Erythroblast (primary cell): ENCODE results near the gene CDKN1A.
"Not testable (repeated sequence)": the region's sequence is repeated elsewhere in the genome, so short reads cannot be mapped to it uniquely, and the experiment has no call there.

Experiments
- DNase-seq, 2 experiments: peaks; one replicate each; lab custom pipeline; 2025; lab: John Stamatoyannopoulos, UW
- GATA1 ChIP-seq: IDR thresholded peaks from 2 replicates; pipeline ENCODE4 v1.6.1; 2011; ENCODE audit warnings: low read depth, mild to moderate bottlenecking, control low read depth, low read length, moderate library complexity
- POLR2A ChIP-seq: IDR thresholded peaks from 2 replicates; pipeline ENCODE4 v1.6.1; 2011; ENCODE audit warnings: mild to moderate bottlenecking, low read length

Gene CDKN1A

DNA sequence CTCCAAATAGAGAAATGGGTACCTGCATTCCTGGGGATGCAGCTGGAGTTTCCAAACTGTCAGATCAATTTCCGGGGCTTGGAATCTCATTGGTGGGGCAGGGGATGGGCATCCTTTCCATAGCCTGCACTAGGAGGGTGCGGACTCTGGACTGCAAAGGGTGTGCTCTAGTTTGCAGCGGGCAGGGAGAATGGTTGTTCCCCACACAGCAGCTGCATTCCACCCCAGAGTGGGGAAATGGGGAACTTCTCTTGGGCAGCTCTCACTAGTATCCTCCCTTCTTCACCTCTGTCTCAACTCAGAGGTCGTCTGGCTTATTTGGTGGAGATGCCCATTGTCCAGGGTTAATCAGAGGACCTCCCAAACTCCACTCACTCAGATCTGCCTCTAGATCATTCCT, 34.5 kb upstream of the CDKN1A start:
- TF ChIP-seq POLR2A = no peak
- TF ChIP-seq GATA1 = no peak
- DNase-seq = no peak

GRCh38 chr6:36649086-36649485, 29.4 kb upstream of the CDKN1A start:
- TF ChIP-seq POLR2A (no peak), GATA1 (no peak)
- no peak for DNase-seq

DNA sequence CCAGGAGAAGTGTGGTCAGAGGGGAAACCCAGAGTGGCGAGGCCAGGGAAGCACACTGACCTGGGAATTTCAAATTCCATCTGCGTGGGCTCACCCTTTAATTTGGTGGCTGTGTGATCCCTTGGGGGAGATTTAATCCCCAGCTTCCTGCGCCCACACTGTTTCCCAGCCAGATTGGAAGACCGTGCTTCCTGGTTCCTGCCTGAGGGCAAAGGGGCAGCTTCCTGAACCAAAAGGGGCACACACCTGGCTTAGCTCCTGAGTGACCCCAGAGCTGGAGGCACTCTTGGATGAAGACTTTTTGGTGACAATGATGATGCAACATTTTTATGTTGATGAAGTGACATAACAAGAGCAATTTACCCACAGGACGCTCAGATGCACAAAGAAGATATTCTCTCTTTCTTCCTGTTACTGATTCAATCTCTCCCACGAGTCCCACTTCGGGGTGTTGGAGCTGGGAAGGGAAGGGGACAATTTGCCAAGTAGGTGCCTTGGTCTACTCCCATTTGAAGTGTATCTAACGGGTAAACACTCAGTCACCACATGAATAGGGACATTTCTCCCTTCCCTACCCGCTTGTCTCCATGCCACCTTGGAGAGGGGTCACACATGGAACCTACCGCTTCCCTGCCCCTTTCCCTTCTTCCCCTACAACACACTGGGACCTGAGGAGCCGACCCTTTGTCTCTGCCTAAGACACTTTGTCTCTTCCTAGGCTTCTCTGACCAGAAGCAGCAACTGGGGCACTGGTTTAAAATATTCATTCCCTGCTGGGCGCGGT, 28.6 kb upstream of the CDKN1A start:
- DNase-seq = no peak
- TF ChIP-seq POLR2A (no peak), GATA1 (no peak)

GRCh38 chr6:36650848-36651478, 27.6 kb upstream of the CDKN1A start:
- no peak for TF ChIP-seq GATA1
- no peak for TF ChIP-seq POLR2A
- DNase-seq = no peak

DNA sequence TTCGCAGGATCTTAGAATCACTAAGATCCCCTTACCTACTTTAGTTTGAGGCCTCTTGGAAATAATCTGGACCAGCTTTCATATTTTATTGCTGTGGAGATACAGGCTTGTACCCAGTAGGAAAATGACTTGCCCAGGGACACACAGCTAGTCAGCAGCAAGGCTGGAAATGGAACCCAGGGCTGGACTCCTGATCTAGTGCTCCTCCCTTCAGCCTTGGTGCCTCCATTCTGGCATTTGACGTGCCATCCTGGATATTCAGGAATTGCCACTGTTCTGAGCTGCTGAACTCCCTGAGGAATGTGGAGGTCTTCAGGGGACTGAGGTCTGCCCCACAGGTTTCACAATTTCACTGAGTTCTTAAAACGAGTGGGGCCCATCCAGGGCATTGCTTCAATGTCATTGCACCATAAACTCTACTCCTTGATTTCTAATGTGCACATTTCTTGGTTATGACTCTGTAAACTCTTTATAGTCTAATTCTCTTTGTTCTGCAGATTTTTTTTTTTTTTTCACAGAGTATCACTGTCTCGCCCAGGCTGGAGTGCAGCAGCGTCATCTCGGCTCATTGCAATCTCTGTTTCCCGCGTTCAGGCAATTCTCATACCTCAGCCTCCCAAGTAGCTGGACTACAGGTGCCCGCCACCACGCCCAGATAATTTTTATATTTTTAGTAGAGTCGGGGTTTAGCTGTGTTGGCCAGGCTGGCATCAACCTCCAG, 26.7 kb upstream of the CDKN1A start:
- TF ChIP-seq GATA1 (no peak), POLR2A (no peak)
- DNase-seq = no peak

DNA sequence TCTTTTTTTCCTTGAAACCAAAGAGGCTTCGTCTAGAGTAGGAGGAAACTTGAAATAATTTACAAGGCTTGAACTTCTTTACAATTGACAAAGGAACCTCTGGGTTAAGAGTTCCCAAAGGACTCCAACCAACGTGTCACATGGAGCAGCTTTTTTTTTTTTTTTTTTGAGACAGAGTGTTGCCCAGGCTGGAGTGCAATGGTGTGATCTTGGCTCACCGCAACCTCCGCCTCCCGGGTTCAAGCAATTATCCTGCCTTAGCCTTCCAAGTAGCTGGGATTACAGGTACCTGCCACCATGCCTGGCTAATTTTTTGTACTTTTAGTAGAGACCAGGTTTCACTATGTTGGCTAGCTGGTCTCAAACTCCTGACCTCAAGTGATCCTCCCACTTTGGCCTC, 24.0 kb upstream of the CDKN1A start:
- DNase-seq = not testable (repeated sequence)

DNA sequence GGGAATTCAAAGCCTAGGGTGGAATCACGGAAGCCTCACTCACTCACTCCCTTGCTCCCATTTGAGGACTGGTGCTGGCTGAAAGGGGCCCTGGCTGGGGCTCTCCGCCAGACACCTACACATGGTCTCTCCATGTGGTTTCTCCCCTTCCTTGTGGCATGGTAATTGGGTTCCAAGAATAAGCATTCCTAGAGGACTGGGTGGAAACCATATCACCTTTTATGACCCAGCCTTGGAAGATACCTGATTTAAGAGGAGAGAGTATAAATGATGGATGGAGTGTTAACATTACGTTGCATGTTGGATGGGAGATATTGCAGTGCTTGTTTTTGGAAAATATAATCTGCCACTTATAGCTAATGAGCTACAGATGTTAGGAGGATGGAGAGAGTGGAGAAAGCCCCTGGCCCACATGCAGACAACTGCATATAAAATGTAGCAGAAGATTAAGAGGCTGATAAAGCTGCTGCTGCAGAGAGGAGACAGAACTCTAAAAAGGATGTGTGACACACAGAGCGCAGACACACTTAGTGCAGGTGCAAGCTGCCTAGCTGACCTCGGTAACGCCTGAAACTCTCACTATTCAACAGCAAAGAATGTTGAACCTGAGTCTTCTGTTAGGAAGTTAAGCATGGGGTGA, 23.3 kb upstream of the CDKN1A start:
- no peak for TF ChIP-seq POLR2A
- TF ChIP-seq GATA1 = no peak
- no peak for DNase-seq

- DNase-seq = no peak
- no peak for TF ChIP-seq POLR2A
- no peak for TF ChIP-seq GATA1
These were observed 22.1 kb upstream of the CDKN1A start for GRCh38 chr6:36656441-36656840.

DNA sequence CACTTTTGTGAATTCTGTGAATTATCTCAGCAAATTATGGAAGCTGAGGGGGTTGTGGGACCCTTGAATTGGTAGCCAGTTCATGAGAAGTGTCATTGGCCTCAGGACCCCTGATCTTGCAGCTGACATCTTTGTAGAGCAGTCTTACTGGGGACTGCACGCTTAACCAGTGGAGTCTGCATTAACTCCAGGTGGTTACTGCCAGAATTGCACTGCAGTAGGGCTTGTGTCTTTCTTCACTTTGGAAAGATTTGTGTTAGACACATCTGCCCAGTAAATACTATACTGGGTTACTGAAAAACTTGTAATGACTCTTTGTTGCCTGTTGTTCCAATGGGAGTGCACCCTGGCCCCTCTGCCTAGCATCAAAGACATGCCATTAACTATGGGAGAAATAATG, 21.2 kb upstream of the CDKN1A start:
- no peak for DNase-seq
- TF ChIP-seq POLR2A = no peak
- TF ChIP-seq GATA1 = no peak

GRCh38 chr6:36657942-36658544, 20.5 kb upstream of the CDKN1A start:
- DNase-seq = no peak
- no peak for TF ChIP-seq GATA1
- TF ChIP-seq POLR2A = no peak

GRCh38 chr6:36659271-36659670, 19.2 kb upstream of the CDKN1A start:
- TF ChIP-seq POLR2A (no peak), GATA1 (no peak)
- no peak for DNase-seq

GRCh38 chr6:36660771-36661471, 17.6 kb upstream of the CDKN1A start:
- DNase-seq = peak; percentile 20 to 36
- TF ChIP-seq GATA1 (no peak), POLR2A (no peak)

- no peak for DNase-seq
- TF ChIP-seq POLR2A (no peak), GATA1 (no peak)
These were observed 16.1 kb upstream of the CDKN1A start for GRCh38 chr6:36662380-36662779.
